SK-MEL-5 (cell line): ENCODE results near the gene OBI1. TPM values are rescaled to one million over a fixed set of nuclear protein-coding genes. Genes with fewer than 3 reads are reported as not detected.
"Not testable (repeated sequence)": the region's sequence is repeated elsewhere in the genome, so short reads cannot be mapped to it uniquely, and the experiment has no call there.

Experiments used
- DNase-seq: peaks from one replicate; pipeline ENCODE4 v3.0.0-alpha.2; 2016; ENCODE audit warnings: low read depth, low spot score
- in situ Hi-C: cut with HindIII; loops from 2 replicates; pipeline ENCODE4 v1.10.0; 2016; ENCODE audit warnings: low sequenced_read_pairs, high pct_unique_total_duplicates, low pct_unique_long_range_greater_than_20kb
- total RNA-seq: library from RNA; depleted of rRNA; stranded (reverse); fragments of >200 nt; shearing (Covaris generic); gene quantifications from 2 replicates; pipeline ENCODE4 v1.2.3, GENCODE V29; 2014

The OBI1 gene
- total RNA-seq, 1 experiment from 2014 or later: 24.2 TPM

- DNase-seq: no peak
- in situ Hi-C loops: no loop called here
These were observed 3.9 kb downstream of the OBI1 start for GRCh38 chr13:78655007-78655406.

- DNase-seq: no peak
- in situ Hi-C loops: no loop called here
These were observed 6.3 kb downstream of the OBI1 start for GRCh38 chr13:78652651-78653050.

GRCh38 chr13:78650717-78651083 is 8.3 kb downstream of the OBI1 start:
- no peak for DNase-seq
- in situ Hi-C loops: no loop called here

GRCh38 chr13:78649997-78650716 is 8.8 kb downstream of the OBI1 start:
- DNase-seq: no peak

GRCh38 chr13:78647109-78647678 is 11.8 kb downstream of the OBI1 start:
- in situ Hi-C loops, DNase-seq: not testable (repeated sequence)

More at GRCh38 chr13:78649997-78650716, 8.8 kb downstream of the OBI1 start:
- in situ Hi-C loops: no loop called here

GRCh38 chr13:78638216-78638615 is 20.7 kb downstream of the OBI1 start:
- no peak for DNase-seq
- in situ Hi-C loops: no loop called here

GRCh38 chr13:78636495-78636894 is 22.5 kb downstream of the OBI1 start:
- no peak for DNase-seq
- in situ Hi-C loops: no loop called here

- no peak for DNase-seq
- in situ Hi-C loops: no loop called here
These were observed 26.0 kb downstream of the OBI1 start for GRCh38 chr13:78632996-78633395.

- in situ Hi-C loops: no loop called here
- DNase-seq: no peak
These were observed 27.9 kb downstream of the OBI1 start for GRCh38 chr13:78631077-78631476.

- in situ Hi-C loops: no loop called here
- DNase-seq: no peak
These were observed 28.4 kb downstream of the OBI1 start for GRCh38 chr13:78630511-78630910.

- in situ Hi-C loops: no loop called here
- DNase-seq: no peak
These were observed 33.6 kb downstream of the OBI1 start for GRCh38 chr13:78625384-78625783.

- in situ Hi-C loops: no loop called here
- DNase-seq: no peak
These were observed 35.8 kb downstream of the OBI1 start for GRCh38 chr13:78623132-78623531.

GRCh38 chr13:78620936-78621470 is 38.0 kb downstream of the OBI1 start:
- in situ Hi-C loops: no loop called here

GRCh38 chr13:78618411-78618810 is 40.5 kb downstream of the OBI1 start:
- no peak for DNase-seq
- in situ Hi-C loops: no loop called here

More at GRCh38 chr13:78620936-78621470, 38.0 kb downstream of the OBI1 start:
- no peak for DNase-seq

GRCh38 chr13:78611040-78611439 is 47.9 kb downstream of the OBI1 start:
- in situ Hi-C loops: no loop called here
- no peak for DNase-seq

GRCh38 chr13:78610381-78610883 is 48.5 kb downstream of the OBI1 start:
- DNase-seq: no peak
- in situ Hi-C loops: no loop called here

GRCh38 chr13:78609464-78610205 is 49.3 kb downstream of the OBI1 start:
- in situ Hi-C loops: no loop called here
- DNase-seq: no peak

GRCh38 chr13:78608688-78609463 is 50.1 kb downstream of the OBI1 start:
- in situ Hi-C loops: no loop called here
- DNase-seq: no peak
